Subcutaneous abdominal adipose tissue (tissue), 5 donors: Measurements from ENCODE around the gene TOMM20.
"Not testable (repeated sequence)": the region's sequence is repeated elsewhere in the genome, so short reads cannot be mapped to it uniquely, and the experiment has no call there.

Experiments
- H3K27ac ChIP-seq: one replicate; pipeline ENCODE4 v1.7.0; 2013; ENCODE audit warnings: low read depth, mild to moderate bottlenecking, inconsistent platforms, low read length, moderate library complexity
- H3K27me3 ChIP-seq, 5 donors: one replicate each; pipeline ENCODE4 v1.7.0; 2013; ENCODE audit warnings: low read length in 5 of 5, inconsistent platforms in 1 of 5; ENCODE audit not compliant: control insufficient read depth in 5 of 5, insufficient read depth in 4 of 5
- H3K36me3 ChIP-seq, 5 donors: one replicate each; pipeline ENCODE4 v1.7.0; 2013; ENCODE audit warnings: low read length in 5 of 5; ENCODE audit not compliant: control insufficient read depth in 5 of 5, insufficient read depth in 5 of 5
- H3K4me1 ChIP-seq, 5 donors: one replicate each; pipeline ENCODE4 v1.7.0; 2013; ENCODE audit warnings: low read length in 5 of 5, mild to moderate bottlenecking in 3 of 5, moderate library complexity in 1 of 5; ENCODE audit not compliant: control insufficient read depth in 5 of 5, insufficient read depth in 5 of 5
- H3K4me3 ChIP-seq, 5 donors: one replicate each; pipeline ENCODE4 v1.7.0; 2013; ENCODE audit warnings: low read length in 5 of 5, low read depth in 1 of 5
- H3K9ac ChIP-seq, 5 donors: one replicate each; pipeline ENCODE4 v1.7.0; 2013; ENCODE audit warnings: low read length in 5 of 5, mild to moderate bottlenecking in 4 of 5, moderate library complexity in 3 of 5
- H3K9me3 ChIP-seq, 5 donors: one replicate each; pipeline ENCODE4 v1.7.0; 2013; ENCODE audit warnings: low read length in 5 of 5; ENCODE audit not compliant: control insufficient read depth in 5 of 5
- donor health status: healthy.
- donor health status: healthy.
- donor health status: healthy.
- donor health status: healthy.
- donor health status: healthy.

TOMM20 gene

GRCh38 chr1:235076504-235077162, 52.0 kb downstream of the TOMM20 start:
- no peak overlapping the region for H3K4me3 ChIP-seq
- peaks cover 35 to 76% (median 71%) of the 10 kb centered on the region in 5 donors for H3K4me1 ChIP-seq
- peak overlapping the region; percentile 99 for H3K27ac ChIP-seq
- no peaks in the 10 kb centered on the region for H3K27me3 ChIP-seq
- H3K9ac ChIP-seq = peak overlapping the region; percentile 0 to 65 (median 55)
- no peaks in the 10 kb centered on the region for H3K9me3 ChIP-seq
- no peaks in the 10 kb centered on the region for H3K36me3 ChIP-seq

GRCh38 chr1:235075777-235076308, 52.8 kb downstream of the TOMM20 start:
- Histone ChIP-seq H3K36me3 (no peaks in the 10 kb centered on the region), H3K4me1 (peaks cover 35 to 76% (median 71%) of the 10 kb centered on the region in 5 donors), H3K27ac (peak overlapping the region; percentile 99), H3K4me3 (peak overlapping the region in 1 of 5 donors; percentile 15), H3K27me3 (no peaks in the 10 kb centered on the region), H3K9ac (peak overlapping the region in 4 of 5 donors; percentile 39 to 66 (median 51)), H3K9me3 (no peaks in the 10 kb centered on the region)

GRCh38 chr1:235075048-235075776, 53.4 kb downstream of the TOMM20 start:
- Histone ChIP-seq H3K9ac (peak overlapping the region; percentile 2 to 76 (median 49)), H3K27me3 (peaks cover 0 to under 1% (median 0%) of the 10 kb centered on the region in 5 donors), H3K9me3 (no peaks in the 10 kb centered on the region), H3K27ac (peak overlapping the region; percentile 99), H3K4me3 (peak overlapping the region in 4 of 5 donors; percentile 6 to 38 (median 34)), H3K36me3 (no peaks in the 10 kb centered on the region), H3K4me1 (peaks cover 35 to 79% (median 74%) of the 10 kb centered on the region in 5 donors)

GRCh38 chr1:235074523-235075047, 54.1 kb downstream of the TOMM20 start:
- Histone ChIP-seq H3K9ac (peak overlapping the region; percentile 31 to 76 (median 71)), H3K4me1 (peaks cover 41 to 79% (median 74%) of the 10 kb centered on the region in 5 donors), H3K4me3 (peak overlapping the region in 4 of 5 donors; percentile 6 to 38 (median 34))

GRCh38 chr1:235073968-235074522, 54.6 kb downstream of the TOMM20 start:
- Histone ChIP-seq H3K4me3 (peak overlapping the region in 2 of 5 donors; percentile 6 to 36), H3K9me3 (no peaks in the 10 kb centered on the region), H3K9ac (peak overlapping the region; percentile 31 to 76 (median 71)), H3K27ac (peak overlapping the region; percentile 99), H3K4me1 (peaks cover 43 to 79% (median 74%) of the 10 kb centered on the region in 5 donors), H3K27me3 (peaks cover 0 to 3% (median 0%) of the 10 kb centered on the region in 5 donors), H3K36me3 (no peaks in the 10 kb centered on the region)

More at GRCh38 chr1:235074523-235075047, 54.1 kb downstream of the TOMM20 start:
- Histone ChIP-seq H3K27ac (peak overlapping the region; percentile 99), H3K36me3 (no peaks in the 10 kb centered on the region), H3K9me3 (no peaks in the 10 kb centered on the region), H3K27me3 (peaks cover 0 to 3% (median 0%) of the 10 kb centered on the region in 5 donors)

GRCh38 chr1:235073331-235073967, 55.2 kb downstream of the TOMM20 start:
- peaks cover 39 to 75% (median 71%) of the 10 kb centered on the region in 5 donors for H3K4me1 ChIP-seq
- no peaks in the 10 kb centered on the region for H3K36me3 ChIP-seq
- peaks cover 0 to 3% (median 0%) of the 10 kb centered on the region in 5 donors for H3K27me3 ChIP-seq
- H3K4me3 ChIP-seq = peak overlapping the region in 1 of 5 donors; percentile 26
- H3K9me3 ChIP-seq = no peaks in the 10 kb centered on the region
- peak overlapping the region; percentile 31 to 76 (median 71) for H3K9ac ChIP-seq
- peak overlapping the region; percentile 99 for H3K27ac ChIP-seq

- H3K4me3 ChIP-seq, H3K36me3 ChIP-seq, H3K27me3 ChIP-seq, H3K9ac ChIP-seq, H3K9me3 ChIP-seq, H3K27ac ChIP-seq: not testable (repeated sequence)
- H3K4me1 ChIP-seq = peaks cover 45 to 74% (median 71%) of the 10 kb centered on the region in 5 donors
Observed at GRCh38 chr1:235072577-235072976, 56.1 kb downstream of the TOMM20 start.

- Histone ChIP-seq H3K27me3 (peaks cover 0 to 3% (median 0%) of the 10 kb centered on the region in 5 donors), H3K4me1 (peaks cover 46 to 74% (median 70%) of the 10 kb centered on the region in 5 donors), H3K36me3 (no peaks in the 10 kb centered on the region), H3K9ac (peak overlapping the region in 1 of 5 donors; percentile 46), H3K9me3 (no peaks in the 10 kb centered on the region), H3K27ac (no peak overlapping the region), H3K4me3 (no peak overlapping the region)
Observed at GRCh38 chr1:235072096-235072495, 56.5 kb downstream of the TOMM20 start.

GRCh38 chr1:235070819-235071218, 57.8 kb downstream of the TOMM20 start:
- Histone ChIP-seq H3K9me3 (no peaks in the 10 kb centered on the region), H3K4me1 (peaks cover 40 to 65% (median 60%) of the 10 kb centered on the region in 5 donors), H3K27me3 (peaks cover 0 to 3% (median 0%) of the 10 kb centered on the region in 5 donors), H3K9ac (no peak overlapping the region), H3K27ac (peak overlapping the region; percentile 76), H3K36me3 (no peaks in the 10 kb centered on the region), H3K4me3 (no peak overlapping the region)
